Subcutaneous adipose tissue (tissue), 4 donors: ENCODE results near the gene C11orf97. TPM values are rescaled to one million over a fixed set of nuclear protein-coding genes. Genes with fewer than 3 reads are reported as not detected.

Experiments
- CTCF ChIP-seq: fragments of 450-650 bp; IDR thresholded peaks from one replicate; pipeline ENCODE4 v1.5.1; 2016; ENCODE audit warnings: low read depth, mild to moderate bottlenecking, control low read depth, antibody characterized with exemption, moderate library complexity
- total RNA-seq, 4 donors: library from RNA; depleted of rRNA; stranded (reverse); fragments of >200 nt; gene quantifications; one replicate each; pipeline ENCODE4 v1.1.0, GENCODE V29; 2016

C11orf97 gene
- total RNA-seq, 4 donors from 2014 or later: not detected

DNA sequence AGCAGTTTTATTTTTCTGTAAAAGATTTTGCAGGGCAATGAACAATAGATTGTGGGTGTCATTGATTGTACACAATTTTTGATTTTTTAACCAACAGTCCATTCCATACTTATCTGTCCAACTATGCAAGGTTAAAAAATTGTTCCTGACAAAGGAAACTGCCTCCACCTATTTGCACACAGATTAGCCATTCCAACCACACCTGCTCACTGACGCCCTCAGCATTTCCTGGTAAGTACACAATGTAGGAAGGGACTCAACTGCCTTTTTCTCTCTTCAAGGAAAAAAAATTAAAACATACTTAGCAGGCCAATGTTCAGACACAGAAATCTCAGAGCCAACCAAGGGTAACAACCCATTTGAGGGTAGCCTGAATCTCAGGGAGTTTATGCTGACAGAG lies 27.2 kb downstream of the C11orf97 start:
- TF ChIP-seq CTCF: no peak

- TF ChIP-seq CTCF: no peak
Observed at GRCh38 chr11:94543695-94544645, 31.7 kb downstream of the C11orf97 start, which contains the start of gene FUT4. Gene FUT4 (plus strand): TSS chr11:94543921. CDS start chr11:94544134, 213 bp downstream.

- TF ChIP-seq CTCF: no peak
Observed at GRCh38 chr11:94544646-94545263, 32.5 kb downstream of the C11orf97 start.

DNA sequence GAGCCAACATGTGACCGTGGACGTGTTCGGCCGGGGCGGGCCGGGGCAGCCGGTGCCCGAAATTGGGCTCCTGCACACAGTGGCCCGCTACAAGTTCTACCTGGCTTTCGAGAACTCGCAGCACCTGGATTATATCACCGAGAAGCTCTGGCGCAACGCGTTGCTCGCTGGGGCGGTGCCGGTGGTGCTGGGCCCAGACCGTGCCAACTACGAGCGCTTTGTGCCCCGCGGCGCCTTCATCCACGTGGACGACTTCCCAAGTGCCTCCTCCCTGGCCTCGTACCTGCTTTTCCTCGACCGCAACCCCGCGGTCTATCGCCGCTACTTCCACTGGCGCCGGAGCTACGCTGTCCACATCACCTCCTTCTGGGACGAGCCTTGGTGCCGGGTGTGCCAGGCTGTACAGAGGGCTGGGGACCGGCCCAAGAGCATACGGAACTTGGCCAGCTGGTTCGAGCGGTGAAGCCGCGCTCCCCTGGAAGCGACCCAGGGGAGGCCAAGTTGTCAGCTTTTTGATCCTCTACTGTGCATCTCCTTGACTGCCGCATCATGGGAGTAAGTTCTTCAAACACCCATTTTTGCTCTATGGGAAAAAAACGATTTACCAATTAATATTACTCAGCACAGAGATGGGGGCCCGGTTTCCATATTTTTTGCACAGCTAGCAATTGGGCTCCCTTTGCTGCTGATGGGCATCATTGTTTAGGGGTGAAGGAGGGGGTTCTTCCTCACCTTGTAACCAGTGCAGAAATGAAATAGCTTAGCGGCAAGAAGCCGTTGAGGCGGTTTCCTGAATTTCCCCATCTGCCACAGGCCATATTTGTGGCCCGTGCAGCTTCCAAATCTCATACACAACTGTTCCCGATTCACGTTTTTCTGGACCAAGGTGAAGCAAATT lies 33.3 kb downstream of the C11orf97 start:
- TF ChIP-seq CTCF: no peak

DNA sequence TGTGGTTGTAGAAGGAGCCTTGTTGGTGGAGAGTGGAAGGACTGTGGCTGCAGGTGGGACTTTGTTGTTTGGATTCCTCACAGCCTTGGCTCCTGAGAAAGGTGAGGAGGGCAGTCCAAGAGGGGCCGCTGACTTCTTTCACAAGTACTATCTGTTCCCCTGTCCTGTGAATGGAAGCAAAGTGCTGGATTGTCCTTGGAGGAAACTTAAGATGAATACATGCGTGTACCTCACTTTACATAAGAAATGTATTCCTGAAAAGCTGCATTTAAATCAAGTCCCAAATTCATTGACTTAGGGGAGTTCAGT lies 33.9 kb downstream of the C11orf97 start:
- no peak for TF ChIP-seq CTCF

- no peak for TF ChIP-seq CTCF
Observed at GRCh38 chr11:94546886-94547285, 34.6 kb downstream of the C11orf97 start.
